GM21786 (cell line): Measurements from ENCODE around the gene RBMX.
"Not testable (repeated sequence)": the region's sequence is repeated elsewhere in the genome, so short reads cannot be mapped to it uniquely, and the experiment has no call there.

Source experiments
- ATAC-seq: cut with Tn5 transposase; IDR thresholded peaks from one replicate; pipeline ENCODE4 v1.9.1; 2021; ENCODE audit not compliant: unreplicated experiment

The RBMX gene

GRCh38 chrX:136879001-136879687 is 1.4 kb downstream of the RBMX start:
- ATAC-seq = no peak

GRCh38 chrX:136878423-136878822 is 2.1 kb downstream of the RBMX start:
- ATAC-seq = no peak

- not testable (repeated sequence) for ATAC-seq
These were observed 6.4 kb downstream of the RBMX start for GRCh38 chrX:136874114-136874513.

- not testable (repeated sequence) for ATAC-seq
These were observed 7.3 kb downstream of the RBMX start for GRCh38 chrX:136873210-136873609.

DNA sequence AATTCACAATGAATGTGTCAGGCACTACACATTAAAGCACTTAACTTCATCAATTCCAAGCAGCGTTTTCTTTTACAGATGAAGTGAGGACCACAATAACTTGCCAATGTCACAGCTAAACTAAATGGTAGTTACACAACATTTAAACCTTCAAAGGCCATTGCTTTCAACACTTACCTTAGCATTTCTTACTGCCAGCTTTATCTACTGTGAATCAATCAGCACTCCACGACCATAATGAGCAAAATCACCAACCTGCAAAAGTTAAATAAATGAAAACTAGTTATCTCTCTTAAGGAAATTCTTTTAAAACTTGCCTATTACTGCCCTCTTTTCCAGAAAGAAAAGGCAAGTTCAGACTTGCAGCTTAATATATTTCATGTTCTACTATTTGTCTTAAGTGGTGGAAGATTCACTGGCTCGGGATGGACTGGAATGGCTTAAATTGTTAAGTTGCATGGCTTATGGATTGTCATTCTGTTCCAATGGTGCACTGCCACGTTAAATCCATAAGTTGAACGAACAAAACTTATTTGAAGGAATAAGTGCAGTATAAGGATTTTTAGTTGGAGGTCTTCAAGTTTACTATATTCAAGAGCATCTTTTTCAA is 8.3 kb downstream of the RBMX start:
- ATAC-seq = no peak

GRCh38 chrX:136870064-136870463 is 10.5 kb downstream of the RBMX start:
- no peak for ATAC-seq

- ATAC-seq = no peak
These were observed 12.1 kb downstream of the RBMX start for GRCh38 chrX:136868283-136869055.

DNA sequence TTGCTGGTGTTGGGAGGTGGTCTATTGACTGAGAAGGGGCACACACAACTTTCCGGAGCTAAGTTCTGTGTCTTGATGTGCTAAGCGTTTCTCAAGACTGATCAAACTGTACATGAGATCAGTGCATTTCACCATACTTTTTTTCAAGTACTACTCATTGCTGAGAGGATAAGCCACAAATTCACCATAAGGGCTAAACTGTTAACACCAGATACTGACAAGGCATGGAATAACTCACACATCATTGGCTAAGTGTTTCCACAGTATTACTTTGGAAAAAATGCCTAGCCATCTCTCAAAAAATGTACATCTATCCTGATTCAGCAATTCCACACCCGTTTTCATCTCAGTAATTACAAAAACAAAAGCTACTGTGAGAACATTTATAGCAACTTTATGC is 13.0 kb downstream of the RBMX start:
- ATAC-seq = no peak

DNA sequence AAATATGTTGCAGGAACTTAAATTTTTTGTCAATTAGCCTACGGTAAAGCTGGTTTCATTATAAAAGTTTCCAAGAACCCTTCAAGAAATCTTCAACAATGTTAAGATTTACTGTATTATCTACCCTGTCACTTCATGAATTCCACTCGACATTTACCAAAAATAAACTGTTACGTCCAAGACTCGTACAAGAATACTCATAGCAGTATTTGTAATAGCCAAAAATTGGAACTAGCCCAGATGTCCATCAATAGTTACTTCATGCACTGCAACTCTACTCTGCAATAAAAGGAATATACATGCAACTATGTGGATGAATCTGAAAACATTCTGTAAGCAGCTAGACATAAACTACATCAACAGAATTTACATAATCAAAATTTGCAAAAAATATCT is 13.4 kb downstream of the RBMX start:
- no peak for ATAC-seq

GRCh38 chrX:136866337-136867095 is 14.0 kb downstream of the RBMX start:
- ATAC-seq = no peak

DNA sequence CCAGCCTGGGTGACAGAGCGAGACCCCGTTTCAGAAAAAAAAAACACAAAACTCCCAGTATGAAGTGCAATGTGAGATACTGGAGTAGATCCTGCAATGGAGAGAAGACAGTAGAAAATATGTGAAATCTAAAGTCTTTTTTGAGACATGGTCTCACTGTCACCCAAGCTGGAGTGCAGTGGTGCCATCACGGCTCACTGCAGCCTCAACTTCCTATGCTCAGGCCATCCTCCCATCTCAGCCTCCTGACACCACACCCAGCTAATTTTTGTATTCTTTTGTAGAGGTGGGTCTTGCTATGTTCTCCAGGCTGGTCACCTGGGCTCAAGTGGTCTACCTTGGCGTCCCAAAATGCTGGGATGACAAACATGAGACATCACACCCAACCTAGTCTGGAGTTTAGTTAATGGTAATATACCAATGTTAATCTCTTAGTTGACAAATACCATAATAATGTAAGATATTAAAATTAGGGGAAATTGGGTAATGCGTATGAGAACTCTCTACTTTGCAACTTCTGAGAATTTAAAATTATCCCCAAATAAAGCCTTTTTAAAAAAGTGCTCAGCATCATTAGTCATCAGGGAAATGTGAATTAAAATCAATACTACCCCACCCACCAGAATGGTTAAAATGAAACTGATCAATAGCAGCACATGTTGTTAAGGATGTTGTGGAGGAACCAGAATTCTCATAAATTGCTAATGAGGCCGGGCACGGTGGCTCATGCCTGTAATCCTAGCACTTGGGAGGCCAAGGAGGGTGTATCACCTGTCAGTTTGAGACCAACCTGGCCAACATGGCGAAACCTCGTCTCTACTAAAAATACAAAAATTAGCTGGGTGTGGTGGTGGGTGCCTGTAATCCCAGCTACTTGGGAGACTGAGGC is 15.0 kb downstream of the RBMX start:
- no peak for ATAC-seq

DNA sequence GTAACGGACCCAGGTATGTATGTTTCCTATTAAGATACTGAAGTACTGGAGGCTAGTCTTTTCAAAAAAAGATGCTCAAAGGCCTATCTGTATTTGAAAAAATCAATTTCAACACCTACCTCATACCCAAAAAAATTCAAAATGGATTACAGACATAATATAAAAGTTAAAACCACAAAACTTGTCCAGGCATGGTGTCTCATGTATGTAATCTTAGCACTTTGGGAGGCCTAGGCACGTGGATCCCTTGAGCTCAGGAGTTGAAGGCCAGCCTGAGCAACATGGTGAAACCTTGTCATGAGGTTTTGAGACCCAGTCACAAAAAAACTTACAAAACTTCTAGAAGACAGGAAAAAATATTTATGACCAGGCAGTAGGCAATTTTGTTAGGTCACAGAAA is 16.7 kb downstream of the RBMX start:
- ATAC-seq = no peak

GRCh38 chrX:136862546-136862945 is 18.0 kb downstream of the RBMX start:
- no peak for ATAC-seq

GRCh38 chrX:136861877-136862276 is 18.6 kb downstream of the RBMX start:
- ATAC-seq = no peak

- ATAC-seq = no peak
These were observed 22.3 kb downstream of the RBMX start for GRCh38 chrX:136858007-136858756.

GRCh38 chrX:136856551-136856950 is 24.0 kb downstream of the RBMX start:
- no peak for ATAC-seq

DNA sequence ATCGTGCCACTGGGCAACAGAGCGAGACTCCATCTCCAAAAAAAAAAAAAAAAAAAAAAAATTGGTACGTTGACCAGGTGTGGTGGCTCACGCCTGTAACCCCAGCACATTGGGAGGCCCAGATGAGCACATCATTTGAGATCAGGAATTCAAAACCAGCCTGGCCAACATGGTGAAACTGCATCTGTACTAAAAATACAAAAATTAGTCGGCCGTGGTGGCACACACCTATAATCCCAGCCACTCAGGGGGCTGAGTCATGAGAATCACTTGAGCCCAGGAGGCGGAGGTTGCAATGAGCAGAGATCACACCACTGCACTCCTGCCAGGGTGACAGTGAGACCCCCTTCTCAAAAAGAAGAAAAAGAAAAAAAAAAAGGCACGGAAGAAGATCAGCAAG is 24.5 kb downstream of the RBMX start:
- no peak for ATAC-seq

- no peak for ATAC-seq
These were observed 29.0 kb downstream of the RBMX start for GRCh38 chrX:136851526-136851925.

- ATAC-seq = no peak
These were observed 29.9 kb downstream of the RBMX start for GRCh38 chrX:136850441-136851175.
